GM21576 (cell line): ENCODE results near the gene WDR17.

Source experiments
- ATAC-seq: cut with Tn5 transposase; IDR thresholded peaks from one replicate; pipeline ENCODE4 v1.9.1; 2021; ENCODE audit warnings: mild to moderate bottlenecking, moderate library complexity; ENCODE audit not compliant: unreplicated experiment

WDR17 gene

GRCh38 chr4:176084769-176085168, 19.1 kb downstream of the WDR17 start:
- no peak for ATAC-seq

GRCh38 chr4:176090115-176090514, 24.5 kb downstream of the WDR17 start:
- no peak for ATAC-seq

DNA sequence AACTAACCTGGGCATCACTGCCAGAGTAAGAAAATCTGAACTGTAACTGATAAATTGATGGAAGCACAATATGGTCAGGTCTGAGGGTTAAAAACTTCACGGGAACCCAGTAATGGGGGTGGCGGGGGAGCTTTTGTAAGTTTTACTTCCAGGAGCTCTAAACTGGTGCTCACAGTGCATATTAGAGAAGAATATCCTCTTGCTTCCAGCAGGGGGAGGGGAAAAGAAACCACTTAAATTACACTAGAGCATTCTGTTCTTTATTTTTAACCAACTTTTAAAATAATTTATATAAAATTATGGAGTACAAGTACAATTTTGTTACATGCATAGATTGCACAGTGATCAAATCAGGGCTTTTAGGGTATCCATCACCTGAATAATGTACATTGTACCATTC, 33.7 kb downstream of the WDR17 start:
- no peak for ATAC-seq

DNA sequence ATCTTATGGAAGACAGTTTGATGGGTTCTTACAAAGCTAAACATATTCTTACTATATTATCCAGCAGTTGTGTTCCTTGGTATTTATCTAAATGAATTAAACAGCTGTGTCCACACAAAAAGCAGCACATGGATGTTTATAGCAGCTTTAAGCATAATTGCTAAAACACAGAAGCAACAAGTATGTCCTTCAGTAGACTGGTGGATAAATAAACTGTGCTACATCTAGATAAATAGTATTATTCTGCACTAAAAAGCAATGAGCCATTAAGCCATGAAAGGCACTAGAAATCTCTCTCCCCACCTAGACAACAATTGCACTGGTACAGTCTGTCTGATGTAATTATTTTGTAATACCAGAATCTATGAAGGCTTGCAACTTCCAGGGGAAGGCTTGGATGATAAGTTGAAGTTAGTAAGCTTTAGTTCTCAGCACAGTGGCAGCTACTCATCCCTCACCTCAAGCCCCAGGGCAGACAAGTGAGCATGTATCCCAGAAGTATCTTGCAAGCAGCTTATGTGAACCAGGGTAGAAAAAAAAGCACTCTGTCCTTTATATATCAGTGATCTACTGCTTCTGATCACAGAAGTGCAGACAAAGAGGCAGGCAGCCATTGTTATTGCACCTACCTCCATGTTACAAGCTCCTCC, 36.9 kb downstream of the WDR17 start:
- ATAC-seq: no peak

GRCh38 chr4:176107695-176108094, 42.1 kb downstream of the WDR17 start:
- no peak for ATAC-seq

DNA sequence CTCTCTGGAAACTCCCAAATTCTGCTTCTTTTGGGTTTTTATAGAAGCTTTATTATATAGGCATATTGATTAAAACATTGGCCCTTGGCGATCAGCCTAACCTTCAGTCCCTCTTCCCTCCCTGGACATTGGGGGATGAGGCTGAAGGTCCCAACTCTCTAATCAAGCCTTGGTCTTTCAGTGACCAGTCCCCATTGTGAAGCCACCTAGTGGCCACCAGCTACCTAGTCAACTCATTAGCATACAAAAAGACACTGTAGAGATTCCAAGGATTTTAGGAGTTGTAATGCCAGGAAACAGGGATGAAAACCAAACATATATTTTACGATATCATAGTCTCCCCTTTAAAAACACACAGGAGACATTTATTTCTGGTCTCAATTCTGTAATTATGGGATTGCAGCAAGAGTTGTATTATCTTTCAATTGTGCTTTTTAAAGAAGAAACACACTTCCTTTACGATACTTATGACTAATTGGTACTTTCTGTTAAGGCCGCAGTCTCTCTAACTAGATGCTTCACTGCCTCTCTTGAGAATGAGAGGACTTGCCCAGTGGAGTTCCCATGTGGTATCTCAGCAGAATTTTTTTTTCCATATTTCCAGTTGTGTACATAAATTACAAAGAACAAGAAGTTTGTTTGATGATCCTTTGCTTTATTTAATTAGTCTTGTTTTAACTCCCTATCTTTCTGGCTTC, 58.2 kb downstream of the WDR17 start:
- peak; percentile 99 for ATAC-seq

DNA sequence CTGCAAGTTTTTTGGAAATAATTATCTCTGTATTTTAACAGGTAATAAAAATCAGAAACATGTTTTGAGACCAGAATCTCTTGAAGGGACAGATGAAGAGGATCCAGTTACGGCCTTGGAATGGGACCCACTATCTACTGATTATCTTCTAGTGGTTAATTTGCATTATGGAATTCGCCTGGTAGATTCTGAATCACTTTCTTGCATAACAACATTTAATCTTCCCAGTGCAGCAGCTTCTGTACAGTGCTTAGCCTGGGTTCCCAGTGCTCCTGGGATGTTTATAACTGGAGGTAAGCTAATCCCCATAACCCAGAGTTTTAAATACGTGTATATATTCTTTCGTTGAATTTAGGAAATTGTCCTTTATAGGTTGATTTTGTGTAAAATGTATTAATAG, 59.4 kb downstream of the WDR17 start:
- no peak for ATAC-seq

DNA sequence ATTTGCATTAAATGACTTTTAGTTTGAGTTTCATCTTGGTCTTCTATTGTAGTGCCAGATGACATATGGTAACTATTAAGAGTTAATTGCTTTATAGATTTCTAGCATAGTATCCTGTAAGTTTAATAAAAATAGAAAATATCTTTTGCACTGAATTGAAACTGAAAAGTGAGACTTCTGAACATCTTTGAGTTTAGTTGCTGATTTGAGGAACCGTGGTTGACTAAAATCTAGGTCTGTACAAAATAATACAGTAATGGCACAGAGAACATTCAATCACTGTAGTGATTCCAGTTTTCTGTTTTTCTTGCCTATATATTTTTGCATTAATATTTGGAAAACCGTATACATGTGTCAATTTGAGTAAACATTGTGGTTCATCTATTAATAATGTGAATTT, 69.0 kb downstream of the WDR17 start:
- ATAC-seq: no peak

DNA sequence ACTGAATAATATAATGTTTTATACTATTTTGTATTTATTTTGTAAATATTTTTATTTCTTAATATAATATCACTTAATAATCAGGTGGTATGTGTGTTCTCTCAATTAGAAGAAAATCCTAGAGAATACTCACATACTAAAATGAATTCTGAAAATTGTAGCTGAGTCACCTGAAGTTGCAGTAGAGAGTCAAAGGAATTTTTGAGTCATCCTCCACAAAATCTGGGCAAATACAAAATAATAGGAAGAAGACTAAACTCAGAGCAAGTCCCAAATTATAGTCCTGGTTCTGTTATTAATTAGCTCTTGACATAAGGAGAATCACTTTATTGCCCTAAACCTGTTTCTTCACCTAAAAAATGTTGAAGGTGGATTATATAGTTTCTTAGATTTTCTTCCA, 72.0 kb downstream of the WDR17 start:
- no peak for ATAC-seq

DNA sequence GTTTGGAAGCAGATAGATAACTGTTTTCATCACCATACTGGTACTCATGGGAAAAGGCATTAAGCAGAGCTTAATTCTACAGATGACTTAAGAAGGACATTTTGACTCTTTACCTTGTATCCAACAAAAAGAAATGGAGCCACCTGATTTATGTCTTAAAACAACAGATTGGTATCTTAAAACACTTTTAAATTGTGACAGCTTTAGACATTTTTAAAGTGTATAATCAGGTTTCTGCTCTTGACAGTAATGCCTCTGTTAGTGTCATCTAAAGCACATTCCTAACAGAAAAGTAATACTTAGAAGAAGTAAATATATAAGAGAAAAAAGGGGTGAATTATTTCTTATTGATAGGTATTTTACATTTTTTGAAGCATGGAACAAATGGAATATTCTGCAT, 73.9 kb downstream of the WDR17 start:
- ATAC-seq: no peak

DNA sequence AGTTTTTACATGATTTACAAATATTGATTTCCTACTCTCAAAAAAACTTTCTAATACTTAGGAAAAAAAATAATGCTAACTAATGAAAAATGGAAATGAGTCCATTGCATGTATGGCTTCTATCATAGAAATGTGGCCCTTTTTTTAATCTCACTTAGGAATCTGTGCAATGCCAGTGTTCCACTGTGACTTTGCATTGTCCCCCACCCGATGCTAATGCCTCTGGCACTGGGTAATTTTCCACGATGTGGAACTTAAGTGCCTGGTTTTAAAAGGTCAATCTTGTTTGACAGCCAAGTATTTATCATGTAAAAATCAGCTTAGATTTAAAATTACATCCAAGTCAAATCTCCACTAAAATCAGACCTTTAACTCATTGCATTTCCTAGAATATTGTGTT, 76.6 kb downstream of the WDR17 start:
- no peak for ATAC-seq

DNA sequence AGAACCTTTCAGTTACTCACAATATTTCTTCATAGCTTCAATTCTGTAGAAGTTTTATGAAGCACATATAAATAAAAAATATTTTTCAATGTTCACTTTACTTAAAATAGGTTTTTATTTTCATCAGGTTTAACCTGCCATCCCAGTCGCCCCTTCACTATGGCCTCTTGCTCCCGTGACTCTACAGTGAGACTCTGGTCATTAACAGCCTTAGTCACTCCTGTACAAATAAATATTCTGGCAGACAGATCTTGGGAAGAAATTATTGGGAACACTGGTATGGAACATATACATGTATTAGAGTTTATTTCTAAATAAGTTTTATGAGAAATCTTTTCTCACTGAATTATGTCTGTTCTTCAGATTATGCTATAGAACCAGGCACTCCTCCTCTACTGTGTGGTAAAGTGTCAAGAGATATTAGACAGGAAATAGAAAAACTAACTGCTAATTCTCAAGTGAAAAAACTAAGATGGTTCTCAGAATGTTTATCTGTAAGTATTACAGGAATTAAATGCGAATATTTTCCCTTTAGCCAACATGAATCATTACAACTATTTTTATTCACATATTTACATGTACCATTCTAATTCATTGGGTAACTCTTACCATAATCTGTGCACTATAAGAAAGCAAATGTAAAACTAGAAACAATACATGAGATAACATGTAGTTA, 84.2 kb downstream of the WDR17 start:
- no peak for ATAC-seq

DNA sequence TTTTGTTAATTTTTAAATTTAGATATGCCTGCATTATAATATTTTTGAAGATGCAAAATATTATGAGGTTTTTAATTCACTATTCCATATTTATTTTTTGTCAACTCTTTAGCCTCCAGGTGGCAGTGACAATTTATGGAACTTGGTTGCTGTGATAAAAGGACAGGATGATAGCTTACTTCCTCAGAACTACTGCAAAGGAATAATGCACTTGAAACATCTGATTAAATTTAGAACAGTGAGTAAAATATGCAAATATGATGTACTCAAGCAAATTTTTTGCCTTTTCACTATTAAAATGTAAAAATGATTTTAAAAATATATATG, 84.7 kb downstream of the WDR17 start:
- peak; percentile 61 for ATAC-seq

DNA sequence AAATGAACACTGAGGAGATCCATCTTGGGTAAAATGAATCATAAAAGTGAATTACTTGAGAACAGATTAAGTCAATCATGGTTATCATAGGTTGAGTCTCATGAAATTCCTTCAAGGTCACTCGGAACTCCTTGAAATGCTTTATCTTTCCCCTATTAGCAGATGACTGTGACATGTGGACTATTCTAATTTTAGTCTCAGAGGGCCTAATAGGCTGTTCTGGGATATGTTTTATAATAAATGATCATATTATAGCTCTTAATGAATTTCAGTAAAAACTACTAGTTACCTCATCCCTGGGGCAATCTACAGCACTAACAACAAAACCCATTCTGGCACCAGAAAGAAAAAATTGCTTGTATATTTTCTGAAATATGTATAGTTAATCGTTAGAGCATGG, 85.1 kb downstream of the WDR17 start:
- no peak for ATAC-seq

GRCh38 chr4:176153124-176153523, 87.5 kb downstream of the WDR17 start:
- ATAC-seq: no peak

DNA sequence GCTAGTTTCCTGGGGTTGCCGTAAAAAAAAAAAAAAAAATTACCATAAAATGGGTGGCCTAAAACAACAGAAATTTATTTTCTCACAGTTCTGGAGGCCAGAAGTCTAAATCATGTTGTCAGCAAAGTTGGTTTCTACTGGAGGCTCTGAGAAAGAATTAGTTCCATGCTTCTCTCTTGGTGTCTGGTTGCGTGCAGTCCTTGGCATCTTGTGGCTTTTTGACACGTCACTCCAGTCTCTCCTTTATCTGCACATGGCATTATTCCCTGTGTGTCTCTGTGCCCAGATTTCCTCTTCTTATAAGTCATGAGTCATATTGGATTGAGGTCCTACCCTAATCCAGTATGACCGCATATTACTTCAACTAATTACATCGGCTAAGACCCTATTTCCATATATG, 91.0 kb downstream of the WDR17 start:
- ATAC-seq: no peak

GRCh38 chr4:176163041-176163440, 97.4 kb downstream of the WDR17 start:
- no peak for ATAC-seq

GRCh38 chr4:176185051-176185450, 119.4 kb downstream of the WDR17 start:
- no peak for ATAC-seq

DNA sequence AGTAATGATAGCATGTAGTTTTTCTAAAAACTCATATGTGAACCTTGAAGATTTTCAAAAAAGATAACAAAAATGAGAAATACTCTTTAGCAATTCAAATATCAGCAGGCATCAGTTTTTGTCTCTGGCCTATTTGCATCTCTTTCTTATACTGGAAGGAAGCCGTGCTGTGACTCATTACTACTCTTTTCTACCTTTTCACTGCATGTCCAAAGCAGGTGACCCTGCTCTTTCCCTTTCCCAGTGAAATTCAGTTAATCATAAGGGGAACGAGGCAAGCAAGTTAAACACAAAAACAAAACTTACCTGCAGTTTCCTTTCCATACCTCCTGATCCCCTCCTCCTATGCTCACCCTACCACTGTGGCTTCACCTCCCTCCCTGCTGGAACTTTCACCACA, 120.4 kb downstream of the WDR17 start:
- no peak for ATAC-seq

GRCh38 chr4:176186671-176187395, 121.2 kb downstream of the WDR17 start:
- no peak for ATAC-seq

- ATAC-seq: no peak
Measured at GRCh38 chr4:176187624-176188023, 122.0 kb downstream of the WDR17 start.

DNA sequence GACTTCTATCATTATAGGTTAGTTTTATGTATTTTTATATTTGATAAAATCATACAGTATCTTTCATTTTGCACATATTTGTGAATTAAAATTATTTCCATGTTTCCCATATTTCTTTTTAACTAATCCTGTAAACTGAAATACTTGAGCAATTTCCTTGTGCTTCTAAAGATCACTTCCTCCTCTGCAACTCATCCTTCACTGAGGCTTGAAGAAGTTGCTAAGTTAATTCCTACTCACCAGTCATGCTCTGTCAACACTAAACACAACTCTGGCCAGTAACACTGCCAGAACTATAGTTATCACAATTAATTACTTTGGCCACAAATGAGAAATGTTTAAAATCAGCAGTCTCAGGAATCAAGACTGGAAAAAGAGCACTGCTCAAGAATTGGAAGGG, 123.0 kb downstream of the WDR17 start:
- no peak for ATAC-seq
